ENCODE measurements around the gene FARS2.
"Not testable (repeated sequence)": the region's sequence is repeated elsewhere in the genome, so short reads cannot be mapped to it uniquely, and the experiment has no call there.

FARS2 gene

GRCh38 chr6:5636210-5637030 is 375.1 kb downstream of the FARS2 start:
- DNase-seq (ENCODE audit: low read depth), result no peak

- DNase-seq (ENCODE audit: low read depth), result no peak
Measured at GRCh38 chr6:5637714-5638113, 376.4 kb downstream of the FARS2 start.

GRCh38 chr6:5638666-5639065 is 377.4 kb downstream of the FARS2 start:
- DNase-seq (ENCODE audit: low read depth), result no peak

GRCh38 chr6:5639193-5639592 is 377.9 kb downstream of the FARS2 start:
- no peak for DNase-seq (ENCODE audit: low read depth)

- DNase-seq (ENCODE audit: low read depth), result no peak
Measured at GRCh38 chr6:5640614-5641013, 379.3 kb downstream of the FARS2 start.

- no peak for DNase-seq (ENCODE audit: low read depth)
Measured at GRCh38 chr6:5644523-5645185, 383.3 kb downstream of the FARS2 start.

GRCh38 chr6:5645328-5646290 is 384.3 kb downstream of the FARS2 start:
- no peak for DNase-seq (ENCODE audit: low read depth)

GRCh38 chr6:5652406-5653137 is 391.3 kb downstream of the FARS2 start:
- DNase-seq (ENCODE audit: low read depth), result no peak

- DNase-seq (ENCODE audit: low read depth), result no peak
Measured at GRCh38 chr6:5653801-5654200, 392.5 kb downstream of the FARS2 start.

- no peak for DNase-seq (ENCODE audit: low read depth)
Measured at GRCh38 chr6:5656226-5656625, 394.9 kb downstream of the FARS2 start.

- DNase-seq (ENCODE audit: low read depth), result not testable (repeated sequence)
Measured at GRCh38 chr6:5656695-5657094, 395.4 kb downstream of the FARS2 start.

- DNase-seq (ENCODE audit: low read depth), result no peak
Measured at GRCh38 chr6:5657684-5658430, 396.5 kb downstream of the FARS2 start.

- no peak for DNase-seq (ENCODE audit: low read depth)
Measured at GRCh38 chr6:5659467-5659866, 398.2 kb downstream of the FARS2 start.

GRCh38 chr6:5660772-5661171 is 399.5 kb downstream of the FARS2 start:
- no peak for DNase-seq (ENCODE audit: low read depth)

GRCh38 chr6:5662797-5663196 is 401.5 kb downstream of the FARS2 start:
- DNase-seq (ENCODE audit: low read depth), result no peak

GRCh38 chr6:5663259-5663658 is 401.9 kb downstream of the FARS2 start:
- no peak for DNase-seq (ENCODE audit: low read depth)

- no peak for DNase-seq (ENCODE audit: low read depth)
Measured at GRCh38 chr6:5663739-5664138, 402.4 kb downstream of the FARS2 start.

GRCh38 chr6:5664149-5664548 is 402.8 kb downstream of the FARS2 start:
- no peak for DNase-seq (ENCODE audit: low read depth)

- DNase-seq (ENCODE audit: low read depth), result no peak
Measured at GRCh38 chr6:5665173-5665572, 403.9 kb downstream of the FARS2 start.

- no peak for DNase-seq (ENCODE audit: low read depth)
Measured at GRCh38 chr6:5665667-5666066, 404.4 kb downstream of the FARS2 start.

GRCh38 chr6:5666695-5667094 is 405.4 kb downstream of the FARS2 start:
- DNase-seq (ENCODE audit: low read depth), result no peak
